ENCODE results near the gene DROSHA.

The DROSHA gene

GRCh38 chr5:31470608-31471007 lies 61.3 kb downstream of the DROSHA start:
- Histone ChIP-seq H3F3A (ENCODE audit: insufficient read depth, low read length) (no peaks in the 10 kb centered on the region), H3K27ac (ENCODE audit: low read length) (no peak overlapping the region), H3K4me2 (ENCODE audit: low read depth, low read length) (no peak overlapping the region), H2AFZ (ENCODE audit: low read length) (no peak overlapping the region), H3K36me3 (replicated peaks; ENCODE audit: insufficient read depth, low read length) (no peaks in the 10 kb centered on the region), H4K20me1 (ENCODE audit: insufficient read depth, low read length) (no peaks in the 10 kb centered on the region), H3K4me3 (ENCODE audit: low read length) (no peak overlapping the region), H3K9ac (ENCODE audit: low read length) (no peak overlapping the region), H3K27me3 (replicated peaks; ENCODE audit: insufficient read depth, low read length) (no peaks in the 10 kb centered on the region), H3K9me3 (replicated peaks; ENCODE audit: insufficient read depth, low read length) (no peaks in the 10 kb centered on the region), H3K4me1 (ENCODE audit: low read length) (no peaks in the 10 kb centered on the region), H3K9me2 (replicated peaks; ENCODE audit: insufficient read depth, low read length) (no peaks in the 10 kb centered on the region), H3K79me2 (ENCODE audit: low read length) (no peaks in the 10 kb centered on the region)
- TF ChIP-seq EZH2 (optimal IDR thresholded peaks at IDR 0.05; ENCODE audit: low read depth, low read length): no peak
- TF ChIP-seq EZH2phosphoT487 (IDR thresholded peaks at IDR 0.05; ENCODE audit: low read length): no peak
- TF ChIP-seq, protein P1, sequence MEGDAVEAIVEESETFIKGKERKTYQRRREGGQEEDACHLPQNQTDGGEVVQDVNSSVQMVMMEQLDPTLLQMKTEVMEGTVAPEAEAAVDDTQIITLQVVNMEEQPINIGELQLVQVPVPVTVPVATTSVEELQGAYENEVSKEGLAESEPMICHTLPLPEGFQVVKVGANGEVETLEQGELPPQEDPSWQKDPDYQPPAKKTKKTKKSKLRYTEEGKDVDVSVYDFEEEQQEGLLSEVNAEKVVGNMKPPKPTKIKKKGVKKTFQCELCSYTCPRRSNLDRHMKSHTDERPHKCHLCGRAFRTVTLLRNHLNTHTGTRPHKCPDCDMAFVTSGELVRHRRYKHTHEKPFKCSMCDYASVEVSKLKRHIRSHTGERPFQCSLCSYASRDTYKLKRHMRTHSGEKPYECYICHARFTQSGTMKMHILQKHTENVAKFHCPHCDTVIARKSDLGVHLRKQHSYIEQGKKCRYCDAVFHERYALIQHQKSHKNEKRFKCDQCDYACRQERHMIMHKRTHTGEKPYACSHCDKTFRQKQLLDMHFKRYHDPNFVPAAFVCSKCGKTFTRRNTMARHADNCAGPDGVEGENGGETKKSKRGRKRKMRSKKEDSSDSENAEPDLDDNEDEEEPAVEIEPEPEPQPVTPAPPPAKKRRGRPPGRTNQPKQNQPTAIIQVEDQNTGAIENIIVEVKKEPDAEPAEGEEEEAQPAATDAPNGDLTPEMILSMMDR (IDR thresholded peaks at IDR 0.05; ENCODE audit: low read length): no peak
- DNase-seq: no peak

- Histone ChIP-seq H3K4me1 (ENCODE audit: low read length) (no peaks in the 10 kb centered on the region), H3K27ac (ENCODE audit: low read length) (no peak overlapping the region), H3K4me2 (ENCODE audit: low read depth, low read length) (no peak overlapping the region), H2AFZ (ENCODE audit: low read length) (no peak overlapping the region), H3F3A (ENCODE audit: insufficient read depth, low read length) (no peaks in the 10 kb centered on the region), H3K36me3 (replicated peaks; ENCODE audit: insufficient read depth, low read length) (no peaks in the 10 kb centered on the region), H4K20me1 (ENCODE audit: insufficient read depth, low read length) (no peaks in the 10 kb centered on the region), H3K9ac (ENCODE audit: low read length) (no peak overlapping the region), H3K79me2 (ENCODE audit: low read length) (no peaks in the 10 kb centered on the region), H3K9me3 (replicated peaks; ENCODE audit: insufficient read depth, low read length) (no peaks in the 10 kb centered on the region), H3K9me2 (replicated peaks; ENCODE audit: insufficient read depth, low read length) (no peaks in the 10 kb centered on the region), H3K27me3 (replicated peaks; ENCODE audit: insufficient read depth, low read length) (no peaks in the 10 kb centered on the region), H3K4me3 (ENCODE audit: low read length) (no peak overlapping the region)
- TF ChIP-seq EZH2phosphoT487 (IDR thresholded peaks at IDR 0.05; ENCODE audit: low read length): no peak
- no peak for TF ChIP-seq EZH2 (optimal IDR thresholded peaks at IDR 0.05; ENCODE audit: low read depth, low read length)
- TF ChIP-seq, protein P1 (IDR thresholded peaks at IDR 0.05; ENCODE audit: low read length): no peak
- DNase-seq: no peak
Measured at GRCh38 chr5:31469886-31470285, 62.0 kb downstream of the DROSHA start.

GRCh38 chr5:31469466-31469865 lies 62.4 kb downstream of the DROSHA start:
- no peaks in the 10 kb centered on the region for H3K4me1 ChIP-seq (ENCODE audit: low read length)
- no peak overlapping the region for H3K4me2 ChIP-seq (ENCODE audit: low read depth, low read length)
- no peak overlapping the region for H2AFZ ChIP-seq (ENCODE audit: low read length)
- no peaks in the 10 kb centered on the region for H3K9me2 ChIP-seq (replicated peaks; ENCODE audit: insufficient read depth, low read length)
- no peak overlapping the region for H3K4me3 ChIP-seq (ENCODE audit: low read length)
- no peaks in the 10 kb centered on the region for H3K36me3 ChIP-seq (replicated peaks; ENCODE audit: insufficient read depth, low read length)
- no peaks in the 10 kb centered on the region for H3F3A ChIP-seq (ENCODE audit: insufficient read depth, low read length)
- no peaks in the 10 kb centered on the region for H3K79me2 ChIP-seq (ENCODE audit: low read length)
- no peak for DNase-seq
- no peak for TF ChIP-seq EZH2phosphoT487 (IDR thresholded peaks at IDR 0.05; ENCODE audit: low read length)
- TF ChIP-seq, protein P1 (IDR thresholded peaks at IDR 0.05; ENCODE audit: low read length): no peak
- no peak for TF ChIP-seq EZH2 (optimal IDR thresholded peaks at IDR 0.05; ENCODE audit: low read depth, low read length)
- H3K9ac ChIP-seq (ENCODE audit: low read length): no peak overlapping the region
- no peak overlapping the region for H3K27ac ChIP-seq (ENCODE audit: low read length)
- no peaks in the 10 kb centered on the region for H3K9me3 ChIP-seq (replicated peaks; ENCODE audit: insufficient read depth, low read length)
- H4K20me1 ChIP-seq (ENCODE audit: insufficient read depth, low read length): no peaks in the 10 kb centered on the region
- no peaks in the 10 kb centered on the region for H3K27me3 ChIP-seq (replicated peaks; ENCODE audit: insufficient read depth, low read length)

Measured in MM.1S (cell line).